GM21737 (cell line): Measurements from ENCODE around the gene TGDS.
"Not testable (repeated sequence)": the region's sequence is repeated elsewhere in the genome, so short reads cannot be mapped to it uniquely, and the experiment has no call there.

ENCODE experiments used
- ATAC-seq: cut with Tn5 transposase; IDR thresholded peaks from one replicate; pipeline ENCODE4 v1.9.1; 2021; ENCODE audit warnings: mild to moderate bottlenecking, moderate library complexity; ENCODE audit not compliant: unreplicated experiment

Gene TGDS

GRCh38 chr13:94595950-94596574, at the start of gene TGDS:
Gene TGDS (minus strand): TSS chr13:94596152. CDS start chr13:94596136, 16 bp downstream.
- ATAC-seq = peak; percentile 98

- no peak for ATAC-seq
Observed at GRCh38 chr13:94641409-94641941, 45.5 kb upstream of the TGDS start.

- ATAC-seq = no peak
Observed at GRCh38 chr13:94640721-94641120, 44.8 kb upstream of the TGDS start.

GRCh38 chr13:94637677-94638076, 41.7 kb upstream of the TGDS start:
- not testable (repeated sequence) for ATAC-seq

- ATAC-seq = no peak
Observed at GRCh38 chr13:94636942-94637578, 41.1 kb upstream of the TGDS start.

- not testable (repeated sequence) for ATAC-seq
Observed at GRCh38 chr13:94636096-94636495, 40.1 kb upstream of the TGDS start.

GRCh38 chr13:94632226-94632980, 36.5 kb upstream of the TGDS start:
- no peak for ATAC-seq

GRCh38 chr13:94630858-94631257, 34.9 kb upstream of the TGDS start:
- no peak for ATAC-seq

- no peak for ATAC-seq
Observed at GRCh38 chr13:94623316-94623715, 27.4 kb upstream of the TGDS start.

- ATAC-seq = no peak
Observed at GRCh38 chr13:94622344-94622743, 26.4 kb upstream of the TGDS start.

GRCh38 chr13:94620286-94620896, 24.4 kb upstream of the TGDS start:
- peak; percentile 48 for ATAC-seq

- no peak for ATAC-seq
Observed at GRCh38 chr13:94617389-94618000, 21.5 kb upstream of the TGDS start.

- ATAC-seq = no peak
Observed at GRCh38 chr13:94613051-94613450, 17.1 kb upstream of the TGDS start.

GRCh38 chr13:94612050-94612449, 16.1 kb upstream of the TGDS start:
- ATAC-seq = no peak

- ATAC-seq = no peak
Observed at GRCh38 chr13:94610475-94610874, 14.5 kb upstream of the TGDS start.

- ATAC-seq = no peak
Observed at GRCh38 chr13:94609196-94609595, 13.2 kb upstream of the TGDS start.

- ATAC-seq = no peak
Observed at GRCh38 chr13:94608586-94608985, 12.6 kb upstream of the TGDS start.

GRCh38 chr13:94607939-94608338, 12.0 kb upstream of the TGDS start:
- ATAC-seq = no peak

GRCh38 chr13:94607056-94607455, 11.1 kb upstream of the TGDS start:
- no peak for ATAC-seq

- no peak for ATAC-seq
Observed at GRCh38 chr13:94602467-94602866, 6.5 kb upstream of the TGDS start.
